ENCODE measurements around the gene ACSL6.

Gene ACSL6

GRCh38 chr5:132003170-132003744, 8.2 kb downstream of the ACSL6 start:
- H3K27ac ChIP-seq: no peak overlapping the region
- TF ChIP-seq CTCF (conservative IDR thresholded peaks at IDR 0.05) (no peak), ZFX (IDR thresholded peaks at IDR 0.05) (no peak)

GRCh38 chr5:132002757-132003156, 8.7 kb downstream of the ACSL6 start:
- TF ChIP-seq CTCF (conservative IDR thresholded peaks at IDR 0.05) (no peak), ZFX (IDR thresholded peaks at IDR 0.05) (no peak)
- no peak overlapping the region for H3K27ac ChIP-seq

GRCh38 chr5:132001647-132002561, 9.6 kb downstream of the ACSL6 start:
- no peak for TF ChIP-seq CTCF (conservative IDR thresholded peaks at IDR 0.05)
- TF ChIP-seq ZFX (IDR thresholded peaks at IDR 0.05): no peak
- no peak overlapping the region for H3K27ac ChIP-seq

- TF ChIP-seq CTCF (conservative IDR thresholded peaks at IDR 0.05) (no peak), ZFX (IDR thresholded peaks at IDR 0.05) (no peak)
- no peak overlapping the region for H3K27ac ChIP-seq
Observed at GRCh38 chr5:132000677-132001453, 10.6 kb downstream of the ACSL6 start.

- H3K27ac ChIP-seq: no peak overlapping the region
- no peak for TF ChIP-seq CTCF (conservative IDR thresholded peaks at IDR 0.05)
- no peak for TF ChIP-seq ZFX (IDR thresholded peaks at IDR 0.05)
Observed at GRCh38 chr5:132000241-132000490, 11.3 kb downstream of the ACSL6 start.

GRCh38 chr5:131999441-132000240, 11.8 kb downstream of the ACSL6 start:
- H3K27ac ChIP-seq: no peak overlapping the region
- TF ChIP-seq CTCF (conservative IDR thresholded peaks at IDR 0.05) (no peak), ZFX (IDR thresholded peaks at IDR 0.05) (no peak)
